Measurements from ENCODE around the gene BTAF1. TPM values are rescaled to one million over a fixed set of nuclear protein-coding genes. Genes with fewer than 3 reads are reported as not detected.

BTAF1 gene
- total RNA-seq, 1 experiment from 2014 or later = 45.2 TPM

- Histone ChIP-seq H2BK5ac (ENCODE audit: insufficient read length, low read length) (no peak overlapping the region), H2AFZ (ENCODE audit: low read length) (no peak overlapping the region), H2BK120ac (ENCODE audit: low read depth, low read length, poor library complexity, severe bottlenecking) (no peak overlapping the region), H3K27ac (ENCODE audit: insufficient read length, low read depth, low read length) (no peak overlapping the region), H3K79me1 (ENCODE audit: insufficient read depth, low read depth, low read length, poor library complexity, severe bottlenecking) (no peaks in the 10 kb centered on the region), H3K4me2 (ENCODE audit: insufficient read depth, insufficient read length, low read length) (no peak overlapping the region), H4K5ac (ENCODE audit: insufficient read length, low read depth, low read length) (no peak overlapping the region), H3K4ac (ENCODE audit: low read depth, low read length) (no peak overlapping the region), H4K8ac (replicated peaks; ENCODE audit: insufficient read length, low read depth, low read length) (no peak overlapping the region), H3K27me3 (ENCODE audit: insufficient read depth, low read length) (no peaks in the 10 kb centered on the region), H2BK15ac (ENCODE audit: low read depth, low read length) (no peak overlapping the region), H3K14ac (ENCODE audit: insufficient read depth, low read length) (no peak overlapping the region), H2BK12ac (ENCODE audit: insufficient read length, low read depth, low read length) (no peak overlapping the region), H3K23me2 (ENCODE audit: insufficient read length, low read depth, low read length, poor library complexity, severe bottlenecking) (no peaks in the 10 kb centered on the region), H3K9ac (ENCODE audit: extremely low read depth, insufficient read length, low read length) (no peak overlapping the region), H3K23ac (ENCODE audit: insufficient read length, low read depth, low read length) (no peak overlapping the region), H2AK5ac (ENCODE audit: insufficient read length, low read length) (no peak overlapping the region), H3K18ac (ENCODE audit: insufficient read length, low read depth, low read length) (no peak overlapping the region), H4K91ac (ENCODE audit: insufficient read length, low read depth, low read length) (no peak overlapping the region), H3T11ph (ENCODE audit: low read length) (no peak overlapping the region), H2BK20ac (ENCODE audit: low read depth, low read length, poor library complexity, severe bottlenecking) (no peak overlapping the region), H3K79me2 (ENCODE audit: insufficient read depth, low read length) (no peaks in the 10 kb centered on the region), H3K4me1 (ENCODE audit: insufficient read depth, low read length) (no peaks in the 10 kb centered on the region), H4K20me1 (ENCODE audit: control insufficient read depth, insufficient read depth, insufficient read length) (no peaks in the 10 kb centered on the region), H3K56ac (ENCODE audit: insufficient read length, low read depth, low read length) (no peak overlapping the region), H3K9me3 (ENCODE audit: control insufficient read depth, low read depth, low read length) (no peaks in the 10 kb centered on the region)
- Mint-ChIP-seq H3K27ac (no peak overlapping the region), H3K36me3 (ENCODE audit: insufficient read depth in 1 of 3, low read depth in 3 of 3) (peaks cover 12 to 64% (median 62%) of the 10 kb centered on the region in 3 experiments; a peak in 6 of 7 replicates), H3K9me3 (no peaks in the 10 kb centered on the region), H3K4me3 (no peak overlapping the region), H3K27me3 (ENCODE audit: low read depth) (no peaks in the 10 kb centered on the region), H3K4me1 (no peaks in the 10 kb centered on the region)
- no peak for DNase-seq
- no CpG with 5 or more reads among the region's 1 CpG for WGBS (ENCODE audit: extremely low coverage, insufficient read length, low lambda C conversion rate)
- no peak for TF ChIP-seq CTCF (conservative IDR thresholded peaks at IDR 0.05)
Observed at GRCh38 chr10:91992031-91992430, 68.5 kb downstream of the BTAF1 start.
